ENCODE measurements around the gene ALOXE3. TPM values are rescaled to one million over a fixed set of nuclear protein-coding genes. Genes with fewer than 3 reads are reported as not detected.

The ALOXE3 gene
- total RNA-seq, 2 experiments from 2014 or later = not detected

DNA sequence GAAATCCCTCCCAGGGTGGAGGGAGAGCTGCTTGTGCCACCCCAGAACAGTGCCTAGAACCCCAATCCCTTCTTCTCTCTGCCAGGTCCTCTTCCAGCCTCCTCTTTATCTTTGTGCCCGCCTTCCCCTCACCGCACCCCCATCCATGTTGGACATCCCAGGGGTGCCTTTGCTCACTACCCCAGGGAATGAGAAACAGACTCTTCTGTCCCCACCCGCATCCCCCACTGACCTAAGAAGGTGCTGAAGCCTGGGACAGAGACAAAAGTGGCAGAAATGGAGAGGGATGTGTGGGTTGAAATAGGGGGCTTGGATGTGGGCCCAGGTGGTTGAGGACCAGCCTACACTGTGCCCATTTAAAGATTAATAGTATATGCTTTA is 62.5 kb downstream of the ALOXE3 start:
- DNase-seq (no peak), ATAC-seq (no peak)
- CTCF ChIA-PET = interaction anchor here (0.9 to 10.3 kb wide), 12 partner anchors 14 to 211 kb away, joined by 3 to 319 read pairs (median 16); partner anchors contain the start of genes ALOX15B and ALOXE3
- Mint-ChIP-seq H3K4me1 (ENCODE audit: low read depth) (peaks cover 32% of the 10 kb centered on the region), H3K27ac (no peak overlapping the region), H3K9me3 (ENCODE audit: insufficient read depth) (no peaks in the 10 kb centered on the region), H3K4me3 (no peak overlapping the region), H3K27me3 (ENCODE audit: low read depth) (peaks cover 30% of the 10 kb centered on the region), H3K36me3 (ENCODE audit: low read depth) (no peaks in the 10 kb centered on the region)
- POLR2A ChIA-PET = interaction anchor here (1.7 kb wide), 1 partner anchor 117 kb away, joined by 5 read pairs; no protein-coding TSS in a partner anchor

DNA sequence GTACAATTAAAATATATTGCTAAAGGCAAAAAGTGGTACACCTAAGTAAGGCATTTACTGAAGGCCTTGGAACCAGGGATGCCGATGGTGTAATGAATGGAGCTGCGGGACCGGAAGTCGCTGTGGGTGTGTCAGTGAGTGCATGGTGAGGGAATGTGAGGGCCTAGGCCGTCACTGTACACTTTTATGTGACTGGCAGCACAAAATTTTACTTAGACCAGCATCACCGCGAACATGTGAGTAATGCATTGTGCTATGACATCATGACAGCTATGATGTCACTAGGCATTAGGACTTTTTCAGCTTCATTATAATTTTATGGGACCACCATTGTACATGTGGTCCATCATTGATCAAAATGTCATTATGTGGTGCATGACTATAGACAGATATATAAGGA is 64.7 kb downstream of the ALOXE3 start:
- H3K27ac Mint-ChIP-seq = no peak overlapping the region
- CTCF ChIA-PET = interaction anchor here (10.3 kb wide), 1 partner anchor 20 kb away, joined by 319 read pairs; no protein-coding TSS in a partner anchor
- H3K36me3 Mint-ChIP-seq (ENCODE audit: low read depth) = no peaks in the 10 kb centered on the region
- H3K4me1 Mint-ChIP-seq (ENCODE audit: low read depth) = peaks cover 24% of the 10 kb centered on the region
- DNase-seq = no peak
- H3K27me3 Mint-ChIP-seq (ENCODE audit: low read depth) = peaks cover 13% of the 10 kb centered on the region
- H3K9me3 Mint-ChIP-seq (ENCODE audit: insufficient read depth) = no peaks in the 10 kb centered on the region
- POLR2A ChIA-PET = no interaction called here
- ATAC-seq = no peak
- no peak overlapping the region for H3K4me3 Mint-ChIP-seq

- ATAC-seq = no peak
Observed at GRCh38 chr17:8052256-8053252, 65.8 kb downstream of the ALOXE3 start.

GRCh38 chr17:8051831-8052230 is 66.5 kb downstream of the ALOXE3 start:
- no peak for ATAC-seq
- ChIA-PET POLR2A (no interaction called here), CTCF (interaction anchor here (2.2 kb wide), 1 partner anchor 8 kb away, joined by 14 read pairs; no protein-coding TSS in a partner anchor)
- no peak for DNase-seq
- Mint-ChIP-seq H3K4me3 (no peak overlapping the region), H3K27me3 (ENCODE audit: low read depth) (peaks cover 7% of the 10 kb centered on the region), H3K9me3 (ENCODE audit: insufficient read depth) (no peaks in the 10 kb centered on the region), H3K36me3 (ENCODE audit: low read depth) (no peaks in the 10 kb centered on the region), H3K4me1 (ENCODE audit: low read depth) (peaks cover 15% of the 10 kb centered on the region), H3K27ac (no peak overlapping the region)

More at GRCh38 chr17:8052256-8053252, 65.8 kb downstream of the ALOXE3 start:
- Mint-ChIP-seq H3K4me3 (no peak overlapping the region), H3K27ac (no peak overlapping the region), H3K27me3 (ENCODE audit: low read depth) (peaks cover 12% of the 10 kb centered on the region), H3K36me3 (ENCODE audit: low read depth) (no peaks in the 10 kb centered on the region), H3K9me3 (ENCODE audit: insufficient read depth) (no peaks in the 10 kb centered on the region), H3K4me1 (ENCODE audit: low read depth) (peaks cover 23% of the 10 kb centered on the region)
- CTCF ChIA-PET = interaction anchor here (2.2 kb wide), 1 partner anchor 8 kb away, joined by 14 read pairs; no protein-coding TSS in a partner anchor
- DNase-seq = no peak
- POLR2A ChIA-PET = no interaction called here

- ATAC-seq = no peak
- Mint-ChIP-seq H3K9me3 (ENCODE audit: insufficient read depth) (no peaks in the 10 kb centered on the region), H3K36me3 (ENCODE audit: low read depth) (no peaks in the 10 kb centered on the region), H3K4me1 (ENCODE audit: low read depth) (no peaks in the 10 kb centered on the region), H3K27me3 (ENCODE audit: low read depth) (peaks cover 8% of the 10 kb centered on the region), H3K4me3 (no peak overlapping the region), H3K27ac (no peak overlapping the region)
- DNase-seq = no peak
- ChIA-PET CTCF (interaction anchor here (1.4 to 1.7 kb wide), 2 partner anchors 9 to 25 kb away, joined by 4 to 7 read pairs; no protein-coding TSS in a partner anchor), POLR2A (no interaction called here)
Observed at GRCh38 chr17:8048736-8049135, 69.6 kb downstream of the ALOXE3 start.

- no peak for DNase-seq
- ChIA-PET POLR2A (no interaction called here), CTCF (interaction anchor here (1.7 kb wide), 1 partner anchor 10 kb away, joined by 7 read pairs; no protein-coding TSS in a partner anchor)
- no peaks in the 10 kb centered on the region for H3K4me1 Mint-ChIP-seq (ENCODE audit: low read depth)
- H3K27ac Mint-ChIP-seq = no peak overlapping the region
- H3K27me3 Mint-ChIP-seq (ENCODE audit: low read depth) = peaks cover 13% of the 10 kb centered on the region
- no peak overlapping the region for H3K4me3 Mint-ChIP-seq
- no peaks in the 10 kb centered on the region for H3K36me3 Mint-ChIP-seq (ENCODE audit: low read depth)
- no peaks in the 10 kb centered on the region for H3K9me3 Mint-ChIP-seq (ENCODE audit: insufficient read depth)
- no peak for ATAC-seq
Observed at GRCh38 chr17:8048236-8048635, 70.1 kb downstream of the ALOXE3 start.

DNA sequence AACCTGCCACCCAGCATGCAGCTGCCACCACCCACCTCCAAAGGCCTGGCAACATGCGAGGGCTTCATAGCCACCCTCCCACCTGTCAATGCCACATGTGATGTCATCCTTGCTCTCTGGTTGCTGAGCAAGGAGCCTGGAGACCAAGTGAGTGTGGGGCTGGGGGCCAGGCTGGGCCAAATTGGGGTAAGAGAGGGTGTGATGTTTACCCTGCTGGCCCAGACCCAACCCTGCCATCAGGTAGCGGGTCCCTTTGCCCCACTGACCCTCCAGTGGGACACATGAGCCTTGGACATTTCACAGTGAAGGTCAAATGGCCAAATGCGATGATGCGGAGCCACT is 70.6 kb downstream of the ALOXE3 start:
- ATAC-seq (no peak), DNase-seq (no peak)
- CTCF ChIA-PET = interaction anchor here (1.6 to 1.7 kb wide), 2 partner anchors 10 to 30 kb away, joined by 4 to 7 read pairs; no protein-coding TSS in a partner anchor
- H3K4me3 Mint-ChIP-seq = no peak overlapping the region
- peaks cover 15% of the 10 kb centered on the region for H3K27me3 Mint-ChIP-seq (ENCODE audit: low read depth)
- H3K4me1 Mint-ChIP-seq (ENCODE audit: low read depth) = no peaks in the 10 kb centered on the region
- H3K27ac Mint-ChIP-seq = no peak overlapping the region
- H3K36me3 Mint-ChIP-seq (ENCODE audit: low read depth) = no peaks in the 10 kb centered on the region
- POLR2A ChIA-PET = no interaction called here
- H3K9me3 Mint-ChIP-seq (ENCODE audit: insufficient read depth) = no peaks in the 10 kb centered on the region

GRCh38 chr17:8046929-8047768 is 71.2 kb downstream of the ALOXE3 start:
- Mint-ChIP-seq H3K36me3 (ENCODE audit: low read depth) (no peaks in the 10 kb centered on the region), H3K27me3 (ENCODE audit: low read depth) (peaks cover 15% of the 10 kb centered on the region), H3K27ac (no peak overlapping the region), H3K4me3 (no peak overlapping the region), H3K9me3 (ENCODE audit: insufficient read depth) (no peaks in the 10 kb centered on the region), H3K4me1 (ENCODE audit: low read depth) (no peaks in the 10 kb centered on the region)
- ChIA-PET CTCF (interaction anchor here (0.5 to 1.7 kb wide), 4 partner anchors 11 to 109 kb away, joined by 3 to 7 read pairs (median 4); no protein-coding TSS in a partner anchor), POLR2A (no interaction called here)
- ATAC-seq = no peak
- no peak for DNase-seq

GRCh38 chr17:8046306-8046928 is 71.9 kb downstream of the ALOXE3 start:
- H3K27me3 Mint-ChIP-seq (ENCODE audit: low read depth) = peaks cover 15% of the 10 kb centered on the region
- H3K27ac Mint-ChIP-seq = no peak overlapping the region
- ChIA-PET CTCF (interaction anchor here (0.5 to 1.6 kb wide), 3 partner anchors 29 to 110 kb away, joined by 3 to 4 read pairs (median 3); no protein-coding TSS in a partner anchor), POLR2A (no interaction called here)
- no peak overlapping the region for H3K4me3 Mint-ChIP-seq
- H3K9me3 Mint-ChIP-seq (ENCODE audit: insufficient read depth) = no peaks in the 10 kb centered on the region
- ATAC-seq = no peak
- DNase-seq = no peak
- no peaks in the 10 kb centered on the region for H3K36me3 Mint-ChIP-seq (ENCODE audit: low read depth)
- H3K4me1 Mint-ChIP-seq (ENCODE audit: low read depth) = peaks cover under 1% of the 10 kb centered on the region
